SK-N-SH (cell line): ENCODE data around the gene ADRM1. TPM values are rescaled to one million over a fixed set of nuclear protein-coding genes. Genes with fewer than 3 reads are reported as not detected.

ENCODE experiments used
- CTCF ChIA-PET: fragments of 300-600, 350-600 bp; formaldehyde crosslinking; extraction: SDS; loops from one replicate; lab custom pipeline; 2021; lab: Yijun Ruan, JAX
- POLR2A ChIA-PET: fragments of 350-600 bp; sonication (Branson Sonifier 250); formaldehyde crosslinking; extraction: SDS; loops from one replicate; lab custom pipeline; 2020; ENCODE audit warnings: antibody characterized with exemption, inconsistent platforms; lab: Yijun Ruan, JAX
- DNase-seq: peaks from one replicate; pipeline ENCODE4 v3.0.0; 2012
- H2AFZ ChIP-seq: fragments of 200-600 bp; sonication (generic); 2 replicates; pipeline ENCODE4 v1.8.1; 2016; ENCODE audit warnings: antibody characterized with exemption, mild to moderate bottlenecking, low read depth
- H3F3A ChIP-seq: fragments of 200-600 bp; sonication (generic); replicated peaks from 2 replicates; pipeline ENCODE3; 2016; ENCODE audit warnings: antibody characterized with exemption, mild to moderate bottlenecking; ENCODE audit not compliant: insufficient read depth
- H3K27ac ChIP-seq, 2 experiments: fragments of 200-500 bp in 1 of 2; fragments of 200-600 bp in 1 of 2; sonication (Bioruptor generic) in 1 of 2; sonication (generic), shearing (Covaris generic) in 1 of 2; 2 replicates each; pipeline versions ENCODE4 v1.5.1 to v1.6.1; 2014 to 2016; ENCODE audit warnings: low read depth in 2 of 2, inconsistent platforms in 1 of 2, low read length in 1 of 2, mild to moderate bottlenecking in 1 of 2, mixed read lengths in 1 of 2
- H3K27me3 ChIP-seq: fragments of 200-600 bp; sonication (generic), shearing (Covaris generic); 2 replicates; pipeline ENCODE4 v1.6.1; 2016; ENCODE audit warnings: mixed run types; ENCODE audit not compliant: insufficient read depth
- H3K36me3 ChIP-seq, 2 experiments: fragments of 200-500 bp in 1 of 2; fragments of 200-600 bp in 1 of 2; sonication (Bioruptor generic) in 1 of 2; sonication (generic) in 1 of 2; replicated peaks in 1 of 2; 2 replicates each; pipeline versions ENCODE3 to v1.5.1; 2014 to 2016; ENCODE audit warnings: low read length in 1 of 2, mild to moderate bottlenecking in 1 of 2; ENCODE audit not compliant: insufficient read depth in 2 of 2, control insufficient read depth in 1 of 2
- H3K4me1 ChIP-seq, 2 experiments: fragments of 200-500 bp in 1 of 2; fragments of 200-600 bp in 1 of 2; sonication (Bioruptor generic) in 1 of 2; sonication (generic), shearing (Covaris generic) in 1 of 2; 2 replicates each; pipeline versions ENCODE4 v1.5.1 to v1.6.1; 2014 to 2016; ENCODE audit warnings: low read depth in 1 of 2, low read length in 1 of 2, mixed run types in 1 of 2; ENCODE audit not compliant: insufficient read depth in 2 of 2, control insufficient read depth in 1 of 2
- H3K4me2 ChIP-seq: fragments of 200-600 bp; sonication (generic), shearing (Covaris generic); 2 replicates; pipeline ENCODE4 v1.6.1; 2017; ENCODE audit warnings: mixed run types
- H3K4me3 ChIP-seq, 2 experiments: fragments of 200-500 bp in 1 of 2; fragments of 200-600 bp in 1 of 2; sonication (Bioruptor generic) in 1 of 2; sonication (generic), shearing (Covaris generic) in 1 of 2; 2 replicates each; pipeline versions ENCODE4 v1.5.1 to v1.8.1; 2014 to 2016; ENCODE audit warnings: low read depth in 2 of 2, inconsistent platforms in 1 of 2, low read length in 1 of 2, mild to moderate bottlenecking in 1 of 2, mixed read lengths in 1 of 2, moderate library complexity in 1 of 2
- H3K79me2 ChIP-seq: fragments of 200-600 bp; sonication (generic); 2 replicates; pipeline ENCODE4 v1.8.1; 2017; ENCODE audit warnings: mild to moderate bottlenecking; ENCODE audit not compliant: insufficient read depth
- H3K9ac ChIP-seq: fragments of 200-600 bp; sonication (generic); 2 replicates; pipeline ENCODE4 v1.6.1; 2017; ENCODE audit warnings: mixed run types
- H3K9me2 ChIP-seq: fragments of 200-600 bp; sonication (generic); 2 replicates; pipeline ENCODE4 v1.6.1; 2017; ENCODE audit warnings: mixed run types
- H3K9me3 ChIP-seq: fragments of 200-600 bp; sonication (generic); 2 replicates; pipeline ENCODE4 v1.6.1; 2017; ENCODE audit warnings: mixed run types, mild to moderate bottlenecking, moderate library complexity
- H4K20me1 ChIP-seq: fragments of 200-600 bp; sonication (generic); 2 replicates; pipeline ENCODE4 v1.6.1; 2017; ENCODE audit warnings: mild to moderate bottlenecking, mixed run types; ENCODE audit not compliant: insufficient read depth
- CHD2 ChIP-seq: fragments of 150-350 bp; IDR thresholded peaks from 2 replicates; pipeline ENCODE4 v1.6.1; 2018; ENCODE audit warnings: low read length; ENCODE audit not compliant: partially characterized antibody
- ELF1 ChIP-seq: IDR thresholded peaks from 2 replicates; pipeline ENCODE4 v1.4.0; 2012
- EP300 ChIP-seq, 2 experiments: IDR thresholded peaks; 2 replicates each; pipeline versions ENCODE4 v1.4.0 to v1.6.1; 2012; ENCODE audit warnings: borderline replicate concordance in 1 of 2, low read depth in 1 of 2, low read length in 1 of 2
- FOSL2 ChIP-seq: IDR thresholded peaks from 2 replicates; pipeline ENCODE4 v1.4.0; 2012; ENCODE audit warnings: low read depth, mild to moderate bottlenecking, moderate library complexity, borderline replicate concordance
- FOXM1 ChIP-seq: IDR thresholded peaks from 2 replicates; pipeline ENCODE4 v1.4.0; 2012; ENCODE audit warnings: low read depth, mild to moderate bottlenecking
- MEF2A ChIP-seq: IDR thresholded peaks from 2 replicates; pipeline ENCODE4 v1.4.0; 2012; ENCODE audit warnings: low read depth, borderline replicate concordance
- MXI1 ChIP-seq: IDR thresholded peaks from 2 replicates; pipeline ENCODE4 v1.6.1; 2012; ENCODE audit warnings: mild to moderate bottlenecking, low read depth, low read length, improper control_type of control experiment
- NRF1 ChIP-seq: IDR thresholded peaks from 2 replicates; pipeline ENCODE4 v1.6.1; 2012; ENCODE audit warnings: low read depth, mild to moderate bottlenecking, low read length
- PBX3 ChIP-seq: IDR thresholded peaks from 2 replicates; pipeline ENCODE4; 2012
- POLR2AphosphoS5 ChIP-seq: IDR thresholded peaks from 2 replicates; pipeline ENCODE4 v1.6.1; 2012; ENCODE audit warnings: low read depth, low read length
- RAD21 ChIP-seq: IDR thresholded peaks from 2 replicates; pipeline ENCODE4 v1.6.1; 2012; ENCODE audit warnings: mild to moderate bottlenecking, low read length
- RCOR1 ChIP-seq: fragments of 150-350 bp; IDR thresholded peaks from 2 replicates; pipeline ENCODE4 v1.6.1; 2017; ENCODE audit warnings: antibody characterized with exemption, low read length
- SIN3A ChIP-seq: IDR thresholded peaks from 2 replicates; pipeline ENCODE4 v1.6.1; 2012; ENCODE audit warnings: low read depth, mild to moderate bottlenecking, low read length, moderate library complexity, borderline replicate concordance
- SMC3 ChIP-seq: IDR thresholded peaks from 2 replicates; pipeline ENCODE4 v1.6.1; 2012; ENCODE audit warnings: low read depth, low read length, improper control_type of control experiment
- TAF1 ChIP-seq: IDR thresholded peaks from 2 replicates; pipeline ENCODE4 v1.6.1; 2012; ENCODE audit warnings: low read depth, mild to moderate bottlenecking, low read length, moderate library complexity, borderline replicate concordance
- YY1 ChIP-seq: IDR thresholded peaks from 2 replicates; pipeline ENCODE4 v1.4.0; 2012; ENCODE audit warnings: low read depth, mild to moderate bottlenecking
- WGBS: methylation state at CpG from one replicate; pipeline ENCODE4 v1.1.6; 2017; ENCODE audit warnings: low lambda C conversion rate; 5-methylcytosine and 5-hydroxymethylcytosine counted together
- polyA plus RNA-seq, 3 experiments: library from polyadenylated mRNA; depleted of rRNA; stranded (reverse); fragments of >200 nt; gene quantifications; 2 replicates each; pipeline ENCODE4 v1.2.3, GENCODE V29; 2012
- TF ChIP-seq, protein P1 (sequence below): fragments of 150-350 bp; IDR thresholded peaks from 2 replicates; pipeline ENCODE4 v1.6.1; 2017; ENCODE audit warnings: antibody characterized with exemption, low read length, low read depth, borderline replicate concordance
- TF ChIP-seq, protein P2 (sequence below): fragments of 150-350 bp; IDR thresholded peaks from 2 replicates; pipeline ENCODE4 v1.6.1; 2016; ENCODE audit warnings: mild to moderate bottlenecking, low read depth, low read length
- TF ChIP-seq, protein P3 (sequence below): IDR thresholded peaks from 2 replicates; pipeline ENCODE4 v1.4.0; 2012; ENCODE audit warnings: low read depth, borderline replicate concordance

ADRM1 gene
- polyA plus RNA-seq, 1 of the 3 experiments (the other 2 are of a cell fraction) = 142 TPM

DNA sequence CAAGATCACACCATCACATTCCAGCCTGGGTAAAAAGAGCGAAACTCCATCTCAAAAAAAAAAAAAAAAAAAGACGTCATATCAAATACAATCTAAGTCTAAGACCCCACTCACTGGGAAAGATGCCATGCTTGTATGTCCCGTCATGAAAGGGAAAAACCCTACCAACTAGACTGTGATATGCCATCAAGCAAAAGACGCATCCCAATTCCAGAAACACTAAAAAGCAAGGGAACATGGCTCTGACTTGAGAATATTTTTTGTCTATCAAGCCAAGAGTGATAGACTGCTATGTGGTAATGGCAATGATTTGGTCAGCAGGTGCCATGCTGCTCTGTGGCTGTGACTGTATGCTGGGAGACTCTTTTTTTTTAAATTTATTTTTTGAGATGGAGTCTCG is 41.3 kb downstream of the ADRM1 start:
- H3K36me3 ChIP-seq = peaks cover 23 to 41% of the 10 kb centered on the region in 2 experiments
- H3K79me2 ChIP-seq = no peaks in the 10 kb centered on the region
- ChIA-PET POLR2A (no interaction called here), CTCF (no interaction called here)
- TF ChIP-seq RAD21 = no peak
- no peak for TF ChIP-seq ELF1
- no peak for TF ChIP-seq SMC3
- no peak for TF ChIP-seq CHD2
- TF ChIP-seq, protein P1, sequence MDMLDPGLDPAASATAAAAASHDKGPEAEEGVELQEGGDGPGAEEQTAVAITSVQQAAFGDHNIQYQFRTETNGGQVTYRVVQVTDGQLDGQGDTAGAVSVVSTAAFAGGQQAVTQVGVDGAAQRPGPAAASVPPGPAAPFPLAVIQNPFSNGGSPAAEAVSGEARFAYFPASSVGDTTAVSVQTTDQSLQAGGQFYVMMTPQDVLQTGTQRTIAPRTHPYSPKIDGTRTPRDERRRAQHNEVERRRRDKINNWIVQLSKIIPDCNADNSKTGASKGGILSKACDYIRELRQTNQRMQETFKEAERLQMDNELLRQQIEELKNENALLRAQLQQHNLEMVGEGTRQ = no peak
- no peak for TF ChIP-seq FOSL2
- no peak for TF ChIP-seq SIN3A
- no peak for TF ChIP-seq RCOR1
- TF ChIP-seq FOXM1 = no peak
- no peak for TF ChIP-seq MEF2A
- no peak for TF ChIP-seq MXI1
- TF ChIP-seq, protein P2, sequence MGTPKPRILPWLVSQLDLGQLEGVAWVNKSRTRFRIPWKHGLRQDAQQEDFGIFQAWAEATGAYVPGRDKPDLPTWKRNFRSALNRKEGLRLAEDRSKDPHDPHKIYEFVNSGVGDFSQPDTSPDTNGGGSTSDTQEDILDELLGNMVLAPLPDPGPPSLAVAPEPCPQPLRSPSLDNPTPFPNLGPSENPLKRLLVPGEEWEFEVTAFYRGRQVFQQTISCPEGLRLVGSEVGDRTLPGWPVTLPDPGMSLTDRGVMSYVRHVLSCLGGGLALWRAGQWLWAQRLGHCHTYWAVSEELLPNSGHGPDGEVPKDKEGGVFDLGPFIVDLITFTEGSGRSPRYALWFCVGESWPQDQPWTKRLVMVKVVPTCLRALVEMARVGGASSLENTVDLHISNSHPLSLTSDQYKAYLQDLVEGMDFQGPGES = no peak
- TF ChIP-seq PBX3 = no peak
- TF ChIP-seq TAF1 = no peak
- no peak for TF ChIP-seq EP300 (IDR thresholded peaks at IDR 0.05; ENCODE audit: borderline replicate concordance in 1 of 2, low read depth in 1 of 2, low read length in 1 of 2)
- no peak for TF ChIP-seq NRF1
- TF ChIP-seq POLR2AphosphoS5 = no peak
- TF ChIP-seq, protein P3, sequence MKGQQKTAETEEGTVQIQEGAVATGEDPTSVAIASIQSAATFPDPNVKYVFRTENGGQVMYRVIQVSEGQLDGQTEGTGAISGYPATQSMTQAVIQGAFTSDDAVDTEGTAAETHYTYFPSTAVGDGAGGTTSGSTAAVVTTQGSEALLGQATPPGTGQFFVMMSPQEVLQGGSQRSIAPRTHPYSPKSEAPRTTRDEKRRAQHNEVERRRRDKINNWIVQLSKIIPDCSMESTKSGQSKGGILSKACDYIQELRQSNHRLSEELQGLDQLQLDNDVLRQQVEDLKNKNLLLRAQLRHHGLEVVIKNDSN = no peak
- TF ChIP-seq YY1 = no peak
- no peaks in the 10 kb centered on the region for H3K9me2 ChIP-seq
- H3K4me2 ChIP-seq = no peak overlapping the region
- no peak for DNase-seq
- no peaks in the 10 kb centered on the region for H4K20me1 ChIP-seq
- H3F3A ChIP-seq = no peaks in the 10 kb centered on the region
- H3K4me1 ChIP-seq = no peaks in the 10 kb centered on the region
- no peaks in the 10 kb centered on the region for H3K9me3 ChIP-seq
- H3K27me3 ChIP-seq = no peaks in the 10 kb centered on the region
- H2AFZ ChIP-seq = no peak overlapping the region
- no peak overlapping the region for H3K27ac ChIP-seq
- WGBS = 97% methylated on average over 5 of the region's 5 CpGs
- no peak overlapping the region for H3K4me3 ChIP-seq
- H3K9ac ChIP-seq = no peak overlapping the region
